Glomerular endothelial cell (primary cell): Measurements from ENCODE around the gene VGLL2. TPM values are rescaled to one million over a fixed set of nuclear protein-coding genes. Genes with fewer than 3 reads are reported as not detected.

Experiments
- DNase-seq: peaks from one replicate; pipeline ENCODE4 v3.0.0-alpha.2; 2011; ENCODE audit warnings: low read depth, low spot score; ENCODE audit errors: extremely low read depth
- total RNA-seq: library from RNA; depleted of rRNA; stranded (reverse); fragments of >200 nt; gene quantifications from 2 replicates; pipeline ENCODE4 v1.2.3, GENCODE V29; 2015

The VGLL2 gene
- total RNA-seq, 1 donor from 2014 or later = not detected

DNA sequence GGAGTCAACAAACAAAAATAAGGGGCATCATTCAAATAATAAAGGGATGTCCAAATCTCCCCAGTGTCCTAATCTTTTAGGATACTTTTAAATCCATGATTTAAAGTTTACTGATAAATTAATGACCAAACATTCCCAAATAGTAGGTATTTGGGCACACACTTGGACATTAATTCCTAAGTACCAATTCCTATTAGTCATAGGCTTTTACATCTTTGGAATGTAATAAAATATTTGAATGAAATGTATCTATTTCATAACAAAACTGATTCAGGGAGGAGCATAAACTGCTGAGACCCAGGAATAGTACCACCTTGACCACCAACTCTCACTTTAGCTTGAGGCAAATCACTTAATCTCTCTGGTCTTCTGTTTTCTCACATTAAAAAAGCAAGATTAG is 44.3 kb downstream of the VGLL2 start:
- no peak for DNase-seq

DNA sequence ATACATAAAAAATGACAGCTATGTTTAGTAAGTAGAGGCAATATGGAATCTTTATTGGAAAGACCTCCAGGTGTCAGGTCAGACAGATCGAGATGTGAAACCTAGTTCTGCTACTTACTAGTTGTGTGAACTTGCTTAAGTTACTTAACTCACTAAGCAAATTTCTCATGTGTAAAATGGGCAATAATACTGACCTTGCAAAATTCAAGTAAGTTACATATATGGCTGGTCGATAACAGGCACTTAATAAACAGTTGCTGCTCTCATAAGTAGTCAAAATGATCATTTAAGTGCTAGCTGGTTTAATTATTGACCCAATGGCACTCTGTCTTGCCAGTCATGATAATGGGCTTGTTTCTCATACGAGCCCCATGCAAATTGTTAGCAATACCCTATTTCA is 46.0 kb downstream of the VGLL2 start:
- no peak for DNase-seq

DNA sequence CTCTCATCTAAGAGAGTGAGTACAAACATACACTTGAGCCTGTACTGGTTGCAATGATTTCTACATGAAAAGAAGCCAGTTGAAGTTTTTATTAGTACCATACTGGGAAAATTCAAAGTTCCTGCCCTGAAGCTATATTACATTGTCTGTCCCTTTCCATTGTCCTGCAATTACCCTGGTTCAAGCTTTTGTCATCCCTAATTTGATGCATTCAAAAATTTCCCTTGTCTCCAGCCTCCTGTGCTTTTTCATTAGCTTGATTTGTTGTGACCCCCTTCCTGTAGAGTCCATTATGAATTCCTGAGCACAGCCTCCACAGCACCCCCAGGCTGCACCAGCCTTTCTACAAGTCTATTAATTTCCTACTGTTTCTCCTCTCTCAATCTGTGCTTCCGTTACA is 46.4 kb downstream of the VGLL2 start:
- no peak for DNase-seq

- no peak for DNase-seq
Measured at GRCh38 chr6:117317261-117317660, 51.9 kb downstream of the VGLL2 start.

Other genes starting within 250 kb of the VGLL2 start
- gene ROS1, start 160.4 kb downstream of the VGLL2 start, total RNA-seq = 0.06 TPM in 1 of 2 replicates, not detected in the other
- 33.9 and 38.6 TPM in 2 replicates for gene DCBLD1, start 217.1 kb downstream of the VGLL2 start, total RNA-seq